NCI-H774 (cell line): ENCODE results near the gene BBS4.
A peak's percentile ranks its signal among the peaks of the same experiment; 100 is the strongest.

ENCODE experiments used
- DNase-seq: peaks from one replicate; lab custom pipeline; 2025; lab: John Stamatoyannopoulos, UW

The BBS4 gene

GRCh38 chr15:72760590-72761260 lies 74.7 kb downstream of the BBS4 start:
- DNase-seq, result no peak

- DNase-seq, result no peak
Observed at GRCh38 chr15:72764656-72765055, 78.6 kb downstream of the BBS4 start.

- DNase-seq, result no peak
Observed at GRCh38 chr15:72766025-72766424, 80.0 kb downstream of the BBS4 start.

GRCh38 chr15:72766780-72767179 lies 80.8 kb downstream of the BBS4 start:
- DNase-seq, result no peak

GRCh38 chr15:72770673-72771328 lies 84.8 kb downstream of the BBS4 start:
- DNase-seq, result no peak

GRCh38 chr15:72771329-72771725 lies 85.3 kb downstream of the BBS4 start:
- no peak for DNase-seq

GRCh38 chr15:72774696-72775383 lies 88.8 kb downstream of the BBS4 start:
- no peak for DNase-seq

- DNase-seq, result no peak
Observed at GRCh38 chr15:72778796-72779195, 92.8 kb downstream of the BBS4 start.

GRCh38 chr15:72781631-72782030 lies 95.6 kb downstream of the BBS4 start:
- no peak for DNase-seq

GRCh38 chr15:72782274-72783003 lies 96.4 kb downstream of the BBS4 start:
- no peak for DNase-seq

GRCh38 chr15:72783004-72783639 lies 97.1 kb downstream of the BBS4 start:
- no peak for DNase-seq

GRCh38 chr15:72783640-72784455 lies 97.8 kb downstream of the BBS4 start, which contains the start of gene ADPGK:
ADPGK (minus strand) TSS chr15:72783758; CDS start chr15:72783691, 67 bp downstream.
- peak; percentile 93 for DNase-seq

GRCh38 chr15:72784456-72784876 lies 98.5 kb downstream of the BBS4 start:
- DNase-seq, result no peak

GRCh38 chr15:72785432-72785831 lies 99.4 kb downstream of the BBS4 start:
- DNase-seq, result no peak

- DNase-seq, result no peak
Observed at GRCh38 chr15:72785841-72786240, 99.8 kb downstream of the BBS4 start.

- DNase-seq, result no peak
Observed at GRCh38 chr15:72786242-72786641, 100.2 kb downstream of the BBS4 start.

- no peak for DNase-seq
Observed at GRCh38 chr15:72786676-72787345, 100.8 kb downstream of the BBS4 start.

- no peak for DNase-seq
Observed at GRCh38 chr15:72787526-72787925, 101.5 kb downstream of the BBS4 start.
